Stomach (tissue), 9 donors: Measurements from ENCODE around the gene MAS1L. TPM values are rescaled to one million over a fixed set of nuclear protein-coding genes. Genes with fewer than 3 reads are reported as not detected.

Experiments used
- DNase-seq, 2 donors: peaks; one replicate each; pipeline versions ENCODE4 v3.0.0 to v3.0.0-alpha.2; 2013 to 2019
- H3K27ac ChIP-seq, 5 donors: fragments of 200-600 bp in 4 of 5; sonication (generic) in 4 of 5; one replicate each; pipeline ENCODE4 v1.5.1; 2013 to 2019; ENCODE audit warnings: mild to moderate bottlenecking in 1 of 5, moderate library complexity in 1 of 5
- H3K27me3 ChIP-seq, 3 donors: fragments of 200-600 bp; sonication (generic); one replicate each; pipeline ENCODE4 v1.5.1; 2017 to 2019; ENCODE audit warnings: mixed run types in 1 of 3
- H3K36me3 ChIP-seq, 4 donors: fragments of 200-600 bp; sonication (generic); 1 replicate in 3 of 4; 2 replicates in 1 of 4; pipeline ENCODE4 v1.5.1; 2016 to 2019
- H3K4me1 ChIP-seq, 4 donors: fragments of 200-600 bp; sonication (generic); one replicate each; pipeline ENCODE4 v1.5.1; 2016 to 2019
- H3K4me3 ChIP-seq, 4 donors: fragments of 200-600 bp; sonication (generic) in 3 of 4; one replicate each; pipeline ENCODE4 v1.5.1; 2016 to 2019; ENCODE audit warnings: mild to moderate bottlenecking in 1 of 4
- H3K9me3 ChIP-seq, 4 donors: fragments of 200-600 bp; sonication (generic); one replicate each; pipeline ENCODE4 v1.5.1; 2016 to 2019
- CTCF ChIP-seq, 7 experiments: fragments of 450-650 bp in 4 of 7; fragments of 200-600 bp in 3 of 7; sonication (generic) in 3 of 7; IDR thresholded peaks; one replicate each; pipeline ENCODE4 v1.5.1; 2016 to 2019; ENCODE audit warnings: antibody characterized with exemption in 7 of 7, control low read depth in 2 of 7, mild to moderate bottlenecking in 1 of 7
- EP300 ChIP-seq: sonication (generic); formaldehyde crosslinking; IDR thresholded peaks from one replicate; pipeline ENCODE4 v1.6.1; 2017; ENCODE audit warnings: antibody characterized with exemption
- POLR2A ChIP-seq, 4 donors: fragments of 450-650 bp; IDR thresholded peaks; one replicate each; pipeline ENCODE4 v1.6.1; 2016; ENCODE audit warnings: antibody characterized with exemption in 4 of 4, control low read depth in 2 of 4, mild to moderate bottlenecking in 1 of 4, moderate library complexity in 1 of 4
- POLR2AphosphoS5 ChIP-seq, 3 donors: sonication (generic); formaldehyde crosslinking; IDR thresholded peaks; one replicate each; pipeline ENCODE4 v1.6.1; 2016; ENCODE audit warnings: antibody characterized with exemption in 3 of 3
- WGBS, 5 donors: extraction: QIAGEN DNeasy Blood & Tissue Kit in 3 of 5; methylation state at CpG; one replicate each; pipeline versions ENCODE4 v1.1.5 to v1.1.7; 2013 to 2018; 5-methylcytosine and 5-hydroxymethylcytosine counted together
- intact Hi-C: fragments of 100-400 bp; cut with DNase I; formaldehyde crosslinking; loops from one replicate; pipeline ENCODE4 v1.15.1; 2023; ENCODE audit warnings: low total_unique reads
- polyA plus RNA-seq, 3 donors: library from polyadenylated mRNA; stranded (reverse); fragments of 200-250 nt; gene quantifications; one replicate each; pipeline ENCODE4 v1.2.3, GENCODE V29; 2013
- total RNA-seq, 5 donors: library from RNA; depleted of rRNA; stranded (reverse); fragments of >200 nt; gene quantifications; one replicate each; pipeline versions ENCODE4 v1.1.0 to v1.2.3, GENCODE V29; 2014 to 2016
- donor health status: healthy with polysubstance abuse.
- donor health status: Bipolar disorder and iron deficiency.
- donor health status: healthy.

The MAS1L gene
- total and polyA plus RNA-seq, 8 donors = 0.55 TPM; not detected in 7

GRCh38 chr6:29478740-29479139 is 9.0 kb downstream of the MAS1L start:
- no peak for DNase-seq
- 66 to 81% (median 79%) methylated on average over 5 of the region's 5 CpGs for WGBS, 5 donors
- peaks cover 0 to 7% (median 3%) of the 10 kb centered on the region in 4 donors for H3K9me3 ChIP-seq
- H3K4me3 ChIP-seq = no peak overlapping the region
- TF ChIP-seq POLR2A (IDR thresholded peaks at IDR 0.05) = no peak
- no peak for TF ChIP-seq CTCF (IDR thresholded peaks at IDR 0.05)
- TF ChIP-seq EP300 = no peak
- no peak for TF ChIP-seq POLR2AphosphoS5 (IDR thresholded peaks at IDR 0.05)
- H3K27me3 ChIP-seq = no peaks in the 10 kb centered on the region
- H3K4me1 ChIP-seq = no peaks in the 10 kb centered on the region
- intact Hi-C loops = no loop called here
- no peak overlapping the region for H3K27ac ChIP-seq
- no peaks in the 10 kb centered on the region for H3K36me3 ChIP-seq

GRCh38 chr6:29477923-29478450 is 9.8 kb downstream of the MAS1L start:
- H3K27ac ChIP-seq = no peak overlapping the region
- no peaks in the 10 kb centered on the region for H3K27me3 ChIP-seq
- peaks cover 0 to 9% (median 3%) of the 10 kb centered on the region in 4 donors for H3K9me3 ChIP-seq
- H3K4me1 ChIP-seq = no peaks in the 10 kb centered on the region
- no peak overlapping the region for H3K4me3 ChIP-seq
- no peak for DNase-seq
- 47 to 60% (median 55%) methylated on average over 5 of the region's 5 CpGs for WGBS, 5 donors
- no peaks in the 10 kb centered on the region for H3K36me3 ChIP-seq
- TF ChIP-seq POLR2A (IDR thresholded peaks at IDR 0.05) (no peak), POLR2AphosphoS5 (IDR thresholded peaks at IDR 0.05) (no peak), EP300 (no peak), CTCF (IDR thresholded peaks at IDR 0.05) (no peak)
- intact Hi-C loops = no loop called here

- intact Hi-C loops = no loop called here
Observed at GRCh38 chr6:29474996-29475395, 12.8 kb downstream of the MAS1L start.

GRCh38 chr6:29466241-29466640 is 21.5 kb downstream of the MAS1L start:
- no peak overlapping the region for H3K27ac ChIP-seq
- H3K9me3 ChIP-seq = no peaks in the 10 kb centered on the region
- no peak for TF ChIP-seq EP300
- TF ChIP-seq CTCF (IDR thresholded peaks at IDR 0.05) = no peak
- no peak for TF ChIP-seq POLR2A (IDR thresholded peaks at IDR 0.05)
- no peak for TF ChIP-seq POLR2AphosphoS5 (IDR thresholded peaks at IDR 0.05)
- H3K4me3 ChIP-seq = no peak overlapping the region
- H3K4me1 ChIP-seq = no peaks in the 10 kb centered on the region
- intact Hi-C loops = no loop called here
- H3K27me3 ChIP-seq = peaks cover 0 to 3% (median 0%) of the 10 kb centered on the region in 3 donors
- no peaks in the 10 kb centered on the region for H3K36me3 ChIP-seq
- WGBS, 5 donors = 54 to 58% (median 56%) methylated on average over 6 of the region's 6 CpGs
- DNase-seq = no peak

More at GRCh38 chr6:29474996-29475395, 12.8 kb downstream of the MAS1L start:
- H3K27ac ChIP-seq = no peak overlapping the region
- H3K4me1 ChIP-seq = no peaks in the 10 kb centered on the region
- H3K4me3 ChIP-seq = no peak overlapping the region
- no peaks in the 10 kb centered on the region for H3K36me3 ChIP-seq
- no peak for DNase-seq
- 55 to 87% (median 76%) methylated on average over 2 of the region's 2 CpGs for WGBS, 5 donors
- no peaks in the 10 kb centered on the region for H3K27me3 ChIP-seq
- peaks cover 0 to 3% (median 0%) of the 10 kb centered on the region in 4 donors for H3K9me3 ChIP-seq
- TF ChIP-seq POLR2AphosphoS5 (IDR thresholded peaks at IDR 0.05) (no peak), CTCF (IDR thresholded peaks at IDR 0.05) (no peak)
